Stimulated activated naive CD8-positive, alpha-beta T cell treated with anti-CD3 and anti-CD28 coated beads, Interleukin-15, amount 100 ng/mL, for 72 hours (primary cell): Measurements from ENCODE around the gene PBX3.

Experiments used
- ATAC-seq: fragments of 150-1000 bp; cut with Tn5 transposase; 2 replicates; pipeline ENCODE4 v1.10.0; 2021; ENCODE audit warnings: mild to moderate bottlenecking, moderate library complexity
- DNase-seq, 2 donors: peaks; one replicate each; pipeline ENCODE4 v3.0.0; 2021 to 2022
- H3K27ac Mint-ChIP-seq, 2 donors: one replicate each; pipeline ENCODE4 v1.8.0; 2022; ENCODE audit warnings: mild to moderate bottlenecking in 2 of 2, mixed read lengths in 2 of 2, moderate library complexity in 2 of 2
- H3K27me3 Mint-ChIP-seq: one replicate; pipeline ENCODE4 v1.8.0; 2022; ENCODE audit warnings: mixed read lengths
- H3K4me1 Mint-ChIP-seq: one replicate; pipeline ENCODE4 v1.8.0; 2022; ENCODE audit warnings: mild to moderate bottlenecking, mixed read lengths
- H3K4me3 Mint-ChIP-seq, 2 donors: one replicate each; pipeline ENCODE4 v1.8.0; 2022; ENCODE audit warnings: mild to moderate bottlenecking in 2 of 2, mixed read lengths in 2 of 2, moderate library complexity in 1 of 2
- H3K9me3 Mint-ChIP-seq, 2 donors: one replicate each; pipeline ENCODE4 v1.8.0; 2022; ENCODE audit warnings: mixed read lengths in 2 of 2

The PBX3 gene

DNA sequence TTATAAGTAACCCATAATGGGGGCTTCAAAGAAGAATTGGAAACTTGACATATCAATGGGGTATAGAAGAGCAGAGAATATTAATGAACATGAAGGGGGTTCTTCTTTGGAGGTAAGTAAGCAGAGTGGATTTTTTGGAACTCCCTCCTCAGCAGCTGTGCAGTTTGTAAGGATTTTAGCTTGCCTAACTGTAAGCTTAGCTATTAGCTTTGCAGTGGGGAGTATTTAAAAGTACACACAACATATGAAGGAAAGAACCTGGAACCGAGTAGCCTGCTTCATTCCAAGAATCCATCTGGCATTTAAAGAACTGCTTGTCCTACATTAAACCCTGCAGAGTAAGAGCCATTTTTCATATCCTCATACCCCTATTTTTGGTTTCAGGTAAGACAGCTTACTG is 2.2 kb upstream of the PBX3 start:
- H3K27ac Mint-ChIP-seq, result no peak overlapping the region
- peaks cover 23% of the 10 kb centered on the region for H3K27me3 Mint-ChIP-seq
- peak overlapping the region in 1 of 2 donors; percentile 93 for H3K4me3 Mint-ChIP-seq
- peaks cover 28% of the 10 kb centered on the region for H3K4me1 Mint-ChIP-seq
- DNase-seq (no peak), ATAC-seq (no peak)
- no peaks in the 10 kb centered on the region for H3K9me3 Mint-ChIP-seq

DNA sequence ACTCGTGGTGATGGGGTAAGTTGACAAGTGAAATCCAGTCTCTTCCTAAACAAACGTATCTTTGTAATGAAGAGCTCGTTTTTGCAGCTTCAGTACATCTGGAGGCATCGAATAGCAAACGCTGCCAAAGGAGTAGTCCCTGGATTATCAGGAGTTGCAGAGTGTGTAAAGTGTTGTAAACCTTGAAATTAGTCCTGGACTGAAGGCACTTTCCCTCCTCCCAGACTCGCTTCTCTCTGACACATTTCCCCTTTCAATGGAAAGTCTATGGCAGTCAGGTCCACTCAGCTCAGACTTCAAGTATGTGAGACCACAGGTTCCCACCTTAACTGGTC is 1.5 kb upstream of the PBX3 start:
- no peak overlapping the region for H3K27ac Mint-ChIP-seq
- peaks cover 32% of the 10 kb centered on the region for H3K4me1 Mint-ChIP-seq
- H3K9me3 Mint-ChIP-seq, result no peaks in the 10 kb centered on the region
- no peak for ATAC-seq
- peak overlapping the region; percentile 93 to 96 for H3K4me3 Mint-ChIP-seq
- H3K27me3 Mint-ChIP-seq, result peaks cover 23% of the 10 kb centered on the region
- DNase-seq, result no peak

DNA sequence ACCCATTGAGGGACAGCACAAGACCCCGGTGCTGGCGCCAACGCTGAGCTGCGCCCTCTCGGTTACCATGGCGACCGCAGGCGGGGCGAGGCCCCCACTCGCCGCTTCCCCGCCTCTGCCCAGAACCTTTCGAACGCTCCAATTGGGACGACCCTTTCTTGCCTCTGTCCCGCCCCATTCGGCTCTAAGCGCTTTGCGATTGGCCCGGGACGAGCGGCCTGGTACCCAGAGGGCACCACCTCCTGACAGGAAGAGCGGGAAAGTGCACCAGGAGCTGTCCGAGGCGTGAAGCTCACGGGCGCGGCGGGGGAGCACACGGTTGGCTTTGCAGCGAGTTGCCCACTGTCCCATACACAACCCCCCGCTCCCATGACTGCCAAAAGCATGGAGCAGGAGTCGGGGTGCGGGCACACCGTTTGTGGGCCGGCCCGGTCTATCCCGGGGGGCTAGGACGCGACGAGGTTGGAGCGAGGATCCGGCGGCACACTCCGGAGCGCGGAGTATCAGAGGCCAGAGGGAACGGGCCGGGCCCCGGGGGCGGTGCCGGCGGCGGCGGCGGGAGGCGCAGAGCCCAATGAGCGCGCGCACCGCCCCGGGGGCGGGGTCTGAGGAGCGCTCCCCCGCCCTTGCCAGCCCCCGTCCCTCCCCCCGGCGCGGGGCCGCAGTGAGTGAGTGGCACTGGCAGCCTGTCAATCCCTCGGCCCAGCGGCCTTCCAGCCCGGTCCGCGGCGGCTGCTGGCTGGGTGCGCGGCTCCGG is 978 bp upstream of the PBX3 start:
- Mint-ChIP-seq H3K27me3 (peaks cover 23% of the 10 kb centered on the region), H3K27ac (peak overlapping the region; percentile 96), H3K4me3 (peak overlapping the region; percentile 93 to 96), H3K4me1 (peaks cover 36% of the 10 kb centered on the region), H3K9me3 (no peaks in the 10 kb centered on the region)
- ATAC-seq (peak; percentile 88), DNase-seq (peak; percentile 92 to 94)

DNA sequence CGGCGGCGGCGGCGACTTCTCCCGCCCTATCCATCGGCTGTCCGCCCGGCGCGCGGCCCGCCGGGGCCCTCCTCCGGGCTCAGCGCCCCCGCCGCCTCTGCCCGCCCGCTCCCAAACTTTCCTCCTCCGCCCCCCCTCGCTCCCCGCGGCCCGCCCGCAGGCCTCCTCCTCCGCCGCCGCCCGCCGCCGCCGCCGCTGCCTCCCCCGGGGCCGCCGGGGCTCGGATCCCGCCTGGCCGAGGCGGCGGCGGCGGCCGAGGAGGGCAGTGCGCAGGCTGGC is 460 bp upstream of the PBX3 start:
- peak; percentile 11 for ATAC-seq

DNA sequence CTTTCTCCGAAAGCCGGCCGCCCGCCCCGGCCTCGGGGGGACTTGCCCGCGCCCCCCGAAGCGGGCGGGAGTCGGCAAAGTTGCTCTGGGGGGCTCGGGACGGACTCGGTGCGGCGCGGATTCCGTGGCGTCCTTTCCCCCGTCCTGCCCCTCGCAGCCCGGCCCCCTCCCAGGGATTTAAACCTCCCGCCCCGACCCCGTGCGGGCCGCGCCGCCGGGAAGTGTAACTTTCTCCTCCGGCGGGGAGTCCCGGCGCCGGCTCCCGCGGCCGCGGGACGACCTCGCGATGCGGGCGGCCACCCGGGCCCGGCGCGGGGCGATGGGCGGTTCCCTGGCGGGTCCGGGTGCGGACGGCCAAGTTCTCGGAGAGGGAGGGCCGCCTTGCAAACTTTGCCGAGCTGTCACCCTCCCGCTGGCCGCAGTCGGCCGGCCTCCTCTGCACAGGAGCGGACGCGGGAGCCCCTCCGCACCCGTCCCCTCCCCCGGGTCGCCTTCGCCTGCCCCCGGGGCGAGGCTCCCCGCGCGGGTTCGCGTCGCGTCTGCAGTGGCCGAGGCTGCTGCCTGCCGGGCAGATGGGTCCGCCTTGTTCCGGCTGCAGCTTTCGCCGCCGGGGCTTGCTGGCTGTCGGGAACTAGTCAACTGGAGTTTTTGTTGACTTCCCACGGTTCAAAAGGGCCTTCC is 732 bp downstream of the PBX3 start:
- peak; percentile 21 to 36 for DNase-seq
- ATAC-seq, result no peak

More for the DNA sequence above, 460 bp upstream of the PBX3 start:
- no peak overlapping the region for H3K27ac Mint-ChIP-seq
- H3K4me3 Mint-ChIP-seq, result peak overlapping the region in 1 of 2 donors; percentile 93
- no peaks in the 10 kb centered on the region for H3K9me3 Mint-ChIP-seq
- peaks cover 23% of the 10 kb centered on the region for H3K27me3 Mint-ChIP-seq
- H3K4me1 Mint-ChIP-seq, result peaks cover 36% of the 10 kb centered on the region
- no peak for DNase-seq

DNA sequence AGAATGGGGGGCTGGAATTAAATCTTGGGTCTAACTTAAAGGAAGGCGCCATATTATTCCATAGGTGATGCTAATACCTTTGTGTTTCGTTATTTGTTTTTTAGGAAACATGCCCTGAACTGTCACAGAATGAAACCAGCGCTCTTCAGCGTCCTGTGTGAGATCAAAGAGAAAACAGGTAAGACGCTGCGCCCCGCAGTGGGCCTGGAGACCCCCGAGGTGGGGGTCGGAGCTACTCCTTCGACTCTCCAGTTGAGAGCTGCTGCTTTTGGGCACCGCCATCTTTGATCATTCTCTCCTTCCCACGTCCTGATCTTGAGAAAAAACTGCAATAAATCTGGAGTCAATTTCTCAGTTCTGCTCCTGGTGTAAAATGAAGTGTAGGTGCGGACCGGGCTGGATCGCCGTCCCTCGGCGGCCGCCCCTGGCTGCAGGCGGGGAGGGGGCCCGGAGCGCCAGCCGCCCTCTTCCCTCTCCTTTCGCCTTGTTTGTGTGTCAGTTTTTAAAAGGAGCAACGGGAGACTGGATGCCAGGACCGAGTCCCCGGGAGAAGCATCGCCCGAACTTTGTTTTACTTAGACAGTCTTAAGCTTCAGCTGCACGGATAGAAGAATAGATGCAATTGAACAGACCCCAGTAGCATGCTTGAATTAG is 1.4 kb downstream of the PBX3 start:
- H3K27ac Mint-ChIP-seq, result peak overlapping the region; percentile 38 to 69
- DNase-seq, result no peak

More for the DNA sequence above, 732 bp downstream of the PBX3 start:
- H3K27ac Mint-ChIP-seq, result peak overlapping the region; percentile 38 to 69
- H3K4me3 Mint-ChIP-seq, result peak overlapping the region; percentile 86 to 88
- peaks cover 36% of the 10 kb centered on the region for H3K4me1 Mint-ChIP-seq
- peaks cover 23% of the 10 kb centered on the region for H3K27me3 Mint-ChIP-seq
- no peaks in the 10 kb centered on the region for H3K9me3 Mint-ChIP-seq

DNA sequence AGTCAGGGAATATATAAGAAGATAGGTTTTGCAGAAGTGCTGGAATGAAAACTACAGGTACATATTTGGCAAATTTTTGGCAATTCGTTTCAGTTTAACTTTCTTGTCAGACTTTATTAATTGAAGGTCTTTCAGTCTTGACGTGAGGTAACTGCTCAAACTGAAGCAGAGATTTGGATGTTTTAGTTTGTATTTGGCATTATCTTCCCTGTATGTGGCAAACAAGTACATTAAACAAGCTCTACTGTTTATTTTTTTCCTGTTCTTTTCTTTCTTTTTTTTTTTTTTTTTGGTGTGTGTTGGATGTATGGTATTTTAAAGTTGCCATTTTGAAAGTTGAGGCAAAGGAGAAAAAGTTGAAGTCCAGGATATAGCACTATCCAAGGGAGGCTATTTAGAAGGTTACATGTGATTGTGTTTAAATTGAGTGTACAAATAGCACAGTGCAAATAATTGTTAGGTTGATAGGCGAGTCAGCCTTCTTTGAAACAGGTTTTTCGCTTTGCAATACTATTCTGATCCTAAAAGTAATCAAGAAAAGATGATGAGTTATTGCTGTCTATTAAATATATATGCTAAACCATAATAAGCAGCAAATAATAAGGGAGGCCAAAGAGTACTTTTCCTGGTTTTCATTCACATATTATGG is 2.2 kb downstream of the PBX3 start:
- peaks cover 36% of the 10 kb centered on the region for H3K4me1 Mint-ChIP-seq
- H3K9me3 Mint-ChIP-seq, result no peaks in the 10 kb centered on the region
- ATAC-seq, result no peak
- no peak for DNase-seq
- H3K4me3 Mint-ChIP-seq, result peak overlapping the region; percentile 86 to 88
- H3K27ac Mint-ChIP-seq, result no peak overlapping the region
- H3K27me3 Mint-ChIP-seq, result peaks cover 15% of the 10 kb centered on the region

More for the DNA sequence above, 1.4 kb downstream of the PBX3 start:
- Mint-ChIP-seq H3K9me3 (no peaks in the 10 kb centered on the region), H3K4me1 (peaks cover 36% of the 10 kb centered on the region), H3K4me3 (peak overlapping the region; percentile 86 to 88), H3K27me3 (peaks cover 18% of the 10 kb centered on the region)
- no peak for ATAC-seq

DNA sequence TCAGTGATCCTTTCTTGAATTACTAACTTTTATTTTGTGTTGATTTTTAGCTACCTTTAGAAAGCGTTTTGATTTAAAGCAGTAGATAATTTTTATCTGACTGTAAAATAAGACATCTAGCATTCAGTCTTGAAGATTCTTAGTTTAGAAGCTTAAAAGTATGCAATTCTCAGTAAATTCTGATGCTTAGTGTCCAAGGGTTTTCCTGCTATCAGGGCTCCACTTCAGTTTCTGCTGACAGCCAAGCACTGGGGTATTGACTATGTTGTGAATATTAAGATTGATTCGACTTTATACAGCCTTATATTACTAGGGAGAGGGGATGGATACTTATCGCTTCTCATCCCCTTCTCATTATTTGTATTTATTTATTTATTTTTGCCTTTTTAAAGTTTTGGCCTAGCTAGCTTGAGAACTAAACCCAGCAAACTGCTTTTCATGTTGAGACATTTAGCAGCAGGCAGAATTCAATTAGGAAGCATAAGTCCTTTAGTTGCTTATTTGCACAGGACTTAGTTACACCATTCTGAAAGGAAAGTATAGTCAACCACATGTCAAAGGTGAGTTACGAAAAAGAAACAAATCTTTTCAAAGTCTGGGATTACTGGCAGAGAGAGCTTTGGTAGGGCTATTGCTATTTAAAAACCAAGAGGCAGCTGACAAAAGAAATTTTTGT is 2.9 kb downstream of the PBX3 start:
- no peak for DNase-seq
- Mint-ChIP-seq H3K4me1 (peaks cover 36% of the 10 kb centered on the region), H3K4me3 (no peak overlapping the region), H3K9me3 (no peaks in the 10 kb centered on the region), H3K27me3 (peaks cover 8% of the 10 kb centered on the region), H3K27ac (no peak overlapping the region)
- no peak for ATAC-seq

DNA sequence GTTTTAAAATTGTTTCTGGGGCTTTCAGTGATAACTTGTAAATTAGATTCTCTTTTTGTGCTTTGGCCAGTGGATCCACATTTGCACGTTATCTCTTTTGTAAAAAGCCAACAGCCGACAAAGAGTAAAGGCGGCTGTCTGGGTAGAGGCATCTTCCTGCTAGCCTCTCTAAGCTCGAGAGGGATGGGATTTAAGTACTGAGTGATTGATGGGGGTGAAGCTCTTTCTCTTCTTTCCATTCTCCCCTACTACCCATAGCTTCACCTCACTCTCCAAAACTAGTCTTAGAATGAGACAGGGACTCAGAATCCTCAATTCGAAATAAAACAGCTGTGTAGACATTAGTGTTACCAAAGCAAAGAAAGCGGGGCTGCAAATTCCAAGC is 3.4 kb downstream of the PBX3 start:
- Mint-ChIP-seq H3K9me3 (no peaks in the 10 kb centered on the region), H3K4me1 (peaks cover 31% of the 10 kb centered on the region), H3K27me3 (peaks cover 3% of the 10 kb centered on the region), H3K4me3 (no peak overlapping the region), H3K27ac (no peak overlapping the region)
- ATAC-seq (no peak), DNase-seq (no peak)

DNA sequence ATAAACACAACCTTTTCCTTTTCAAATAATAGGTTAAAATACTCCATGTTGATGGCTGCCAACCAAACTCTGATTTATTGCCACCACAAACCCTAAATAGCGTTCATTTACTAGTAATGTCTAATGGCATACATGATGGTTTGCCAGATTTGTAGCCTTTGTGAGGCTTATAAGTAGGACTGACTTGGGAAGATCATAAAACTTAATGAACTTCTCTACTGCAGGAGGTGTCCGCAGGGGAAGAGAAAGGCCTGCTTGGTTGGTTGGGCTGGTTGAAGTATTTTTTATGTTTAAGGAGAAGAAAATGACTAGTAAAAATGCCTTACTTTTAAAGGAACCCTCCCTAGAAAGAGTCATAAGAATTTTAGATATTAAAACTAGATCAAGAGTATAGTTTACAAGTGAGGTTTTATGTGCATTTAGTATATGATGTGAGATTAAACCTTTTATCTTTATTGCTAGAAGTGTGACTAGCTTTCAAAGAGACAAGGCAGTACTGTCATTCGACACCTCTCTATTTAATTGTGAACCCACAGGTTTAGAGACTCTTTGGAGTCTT is 5.0 kb downstream of the PBX3 start:
- H3K27ac Mint-ChIP-seq, result no peak overlapping the region
- H3K4me1 Mint-ChIP-seq, result peaks cover 23% of the 10 kb centered on the region
- DNase-seq (no peak), ATAC-seq (no peak)
- H3K27me3 Mint-ChIP-seq, result no peaks in the 10 kb centered on the region
- H3K4me3 Mint-ChIP-seq, result no peak overlapping the region
- no peaks in the 10 kb centered on the region for H3K9me3 Mint-ChIP-seq

DNA sequence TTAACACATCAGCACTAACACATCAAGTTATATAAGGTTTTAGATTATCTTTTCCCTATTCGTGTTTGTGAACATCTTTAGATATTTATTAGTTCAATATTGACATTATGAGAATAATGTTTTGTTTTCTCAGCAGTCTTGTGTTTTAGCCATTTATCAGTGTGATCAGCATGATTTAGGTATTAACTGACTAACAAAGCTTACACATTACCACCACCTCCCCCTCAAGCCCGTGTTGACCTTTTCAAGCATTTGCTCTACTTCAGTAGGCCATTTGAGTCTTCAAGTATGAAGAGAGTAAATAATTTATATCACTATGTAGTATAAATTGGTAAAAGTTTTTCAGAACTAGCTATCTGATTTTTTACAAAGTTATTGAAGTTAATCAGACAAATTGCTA is 6.9 kb downstream of the PBX3 start:
- Mint-ChIP-seq H3K27ac (no peak overlapping the region), H3K4me3 (no peak overlapping the region), H3K27me3 (no peaks in the 10 kb centered on the region), H3K9me3 (no peaks in the 10 kb centered on the region), H3K4me1 (peaks cover 16% of the 10 kb centered on the region)
- no peak for ATAC-seq
- no peak for DNase-seq

DNA sequence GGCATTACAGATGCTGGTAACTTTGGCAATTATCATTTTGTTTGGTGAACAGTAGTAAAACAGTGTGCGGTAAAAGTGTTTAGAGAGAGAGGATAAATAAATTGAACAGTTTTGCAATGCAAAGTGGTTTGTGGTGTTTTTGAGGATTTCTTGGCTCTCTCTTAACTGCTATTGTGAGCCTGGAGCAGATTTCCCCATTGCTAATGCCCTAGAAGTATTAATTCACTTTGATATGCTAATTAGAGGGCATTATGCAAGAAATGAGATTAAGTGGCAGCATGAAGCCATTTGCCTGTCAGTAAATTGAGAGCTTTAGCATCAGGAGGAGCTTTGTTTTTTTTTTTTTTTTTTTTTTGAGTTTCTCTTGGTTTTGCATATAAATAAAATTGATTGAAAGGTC is 8.2 kb downstream of the PBX3 start:
- H3K4me1 Mint-ChIP-seq, result peaks cover 15% of the 10 kb centered on the region
- H3K4me3 Mint-ChIP-seq, result no peak overlapping the region
- H3K9me3 Mint-ChIP-seq, result no peaks in the 10 kb centered on the region
- DNase-seq (no peak), ATAC-seq (no peak)
- H3K27ac Mint-ChIP-seq, result no peak overlapping the region
- no peaks in the 10 kb centered on the region for H3K27me3 Mint-ChIP-seq

DNA sequence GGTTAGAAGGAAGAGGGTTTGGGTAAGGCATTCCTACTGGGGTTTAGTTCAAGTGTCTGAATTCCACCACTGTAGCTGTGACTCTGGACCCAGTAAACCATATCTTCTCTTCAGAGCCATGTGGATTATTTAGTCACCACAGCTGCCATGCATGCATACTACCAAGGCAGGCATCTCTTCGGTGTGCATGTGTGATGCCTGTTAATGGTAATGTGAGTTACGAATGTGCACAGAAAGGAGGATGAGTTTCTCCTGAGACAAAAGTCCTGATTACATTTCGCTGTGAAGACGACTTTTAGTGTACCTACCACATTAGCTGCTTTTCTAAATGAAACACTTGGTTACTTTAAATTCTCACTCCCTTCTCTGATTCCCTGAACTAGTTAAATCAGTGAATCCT is 9.3 kb downstream of the PBX3 start:
- H3K4me3 Mint-ChIP-seq, result no peak overlapping the region
- no peaks in the 10 kb centered on the region for H3K9me3 Mint-ChIP-seq
- H3K27ac Mint-ChIP-seq, result no peak overlapping the region
- DNase-seq, result no peak
- no peak for ATAC-seq
- peaks cover 8% of the 10 kb centered on the region for H3K4me1 Mint-ChIP-seq
- H3K27me3 Mint-ChIP-seq, result no peaks in the 10 kb centered on the region

DNA sequence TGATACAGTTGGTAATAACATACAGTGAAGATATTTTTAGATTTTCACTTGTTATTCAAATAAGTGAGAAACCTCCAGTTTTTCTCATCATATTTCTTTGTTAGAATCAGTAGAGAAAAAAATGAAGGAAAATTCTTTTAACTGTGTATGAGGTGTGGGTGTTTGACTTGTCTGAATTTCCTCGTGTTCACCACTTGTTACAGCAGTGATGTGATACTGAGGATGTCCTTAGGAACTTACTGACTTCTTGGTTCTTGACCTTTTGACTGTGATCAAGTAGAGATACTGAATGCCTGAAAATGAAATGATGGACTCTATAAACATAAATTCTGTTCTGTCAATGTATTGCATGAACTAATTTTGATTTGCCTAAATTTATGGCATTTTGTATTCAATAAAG is 10.7 kb downstream of the PBX3 start:
- Mint-ChIP-seq H3K27me3 (no peaks in the 10 kb centered on the region), H3K27ac (no peak overlapping the region), H3K4me1 (peaks cover 8% of the 10 kb centered on the region), H3K9me3 (no peaks in the 10 kb centered on the region), H3K4me3 (no peak overlapping the region)
- DNase-seq (no peak), ATAC-seq (no peak)

DNA sequence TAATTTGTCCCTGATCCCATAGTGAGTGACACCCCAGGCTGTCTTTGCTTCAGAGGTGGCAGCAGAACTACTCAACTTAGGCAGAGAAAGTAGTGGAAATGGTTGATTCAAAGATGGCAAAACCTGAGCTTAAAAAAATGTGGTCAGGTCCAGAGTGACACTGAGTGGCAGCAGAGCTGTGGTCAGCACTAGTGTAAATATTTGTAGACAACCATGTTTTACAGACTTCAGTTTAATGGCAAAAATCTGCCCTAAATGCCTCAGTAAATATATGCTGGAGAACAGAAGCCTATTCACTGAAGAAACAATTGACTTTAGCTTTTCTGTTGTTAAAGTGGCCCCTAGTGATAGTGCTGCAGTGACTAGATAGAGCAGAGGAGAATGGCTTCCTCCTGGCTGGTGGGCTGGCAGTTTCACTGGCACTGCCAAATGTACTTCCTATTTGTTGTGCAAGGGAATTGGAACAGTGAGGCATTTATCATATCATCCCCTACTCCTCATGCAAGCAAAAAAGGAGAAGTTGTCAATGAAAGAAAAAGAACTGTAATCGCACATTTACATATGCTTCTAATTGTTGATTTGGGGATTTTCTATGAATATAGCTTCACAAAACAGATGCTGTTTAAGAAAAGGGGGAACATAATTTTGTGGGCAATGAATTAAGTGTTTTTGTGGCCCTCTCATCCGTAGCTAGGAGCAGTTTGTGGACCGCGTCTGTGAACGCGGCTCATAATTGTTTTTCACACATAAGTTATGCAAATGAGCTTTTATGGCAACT is 12.0 kb downstream of the PBX3 start:
- Mint-ChIP-seq H3K9me3 (no peaks in the 10 kb centered on the region), H3K27ac (no peak overlapping the region), H3K4me1 (peaks cover 12% of the 10 kb centered on the region), H3K27me3 (no peaks in the 10 kb centered on the region), H3K4me3 (peak overlapping the region; percentile 22 to 56)
- no peak for DNase-seq
- ATAC-seq, result no peak
